Ovary (tissue), 9 donors: ENCODE data around the gene PYURF. TPM values are rescaled to one million over a fixed set of nuclear protein-coding genes. Genes with fewer than 3 reads are reported as not detected.

ENCODE experiments used
- DNase-seq, 5 donors: peaks; one replicate each; pipeline ENCODE4 v3.0.0-alpha.2; 2019 to 2020
- H3K27ac ChIP-seq, 2 donors: fragments of 200-600 bp; one replicate each; pipeline versions ENCODE4 v1.5.1 to v1.8.0; 2019 to 2022
- H3K27me3 ChIP-seq: fragments of 200-600 bp; one replicate; pipeline ENCODE4 v1.8.0; 2022
- H3K36me3 ChIP-seq: fragments of 200-600 bp; sonication (generic); one replicate; pipeline ENCODE4 v1.5.1; 2019
- H3K4me1 ChIP-seq: one replicate; pipeline ENCODE4 v1.8.1; 2013; ENCODE audit warnings: mild to moderate bottlenecking, moderate library complexity; ENCODE audit not compliant: insufficient read depth
- H3K4me3 ChIP-seq: fragments of 200-600 bp; sonication (generic); one replicate; pipeline ENCODE4 v1.5.1; 2017
- H3K9me3 ChIP-seq, 2 donors: fragments of 200-600 bp in 1 of 2; sonication (generic) in 1 of 2; one replicate each; pipeline versions ENCODE4 v1.5.1 to v1.8.1; 2013 to 2019; ENCODE audit warnings: mild to moderate bottlenecking in 1 of 2, moderate library complexity in 1 of 2
- CTCF ChIP-seq, 3 donors: fragments of 450-650 bp in 2 of 3; fragments of 200-600 bp in 1 of 3; IDR thresholded peaks; one replicate each; pipeline versions ENCODE4 v1.5.1 to v1.8.0; 2016 to 2022; ENCODE audit warnings: antibody characterized with exemption in 3 of 3, mild to moderate bottlenecking in 1 of 3
- EP300 ChIP-seq: sonication (generic); formaldehyde crosslinking; IDR thresholded peaks from one replicate; pipeline ENCODE4 v1.6.1; 2017; ENCODE audit warnings: antibody characterized with exemption
- POLR2A ChIP-seq: fragments of 450-650 bp; IDR thresholded peaks from one replicate; pipeline ENCODE4 v1.6.1; 2017; ENCODE audit warnings: antibody characterized with exemption, mild to moderate bottlenecking, moderate library complexity
- WGBS, 3 donors: extraction: QIAGEN DNeasy Blood & Tissue Kit in 1 of 3; methylation state at CpG; one replicate each; pipeline versions ENCODE4 v1.1.5 to v1.1.7; 2013 to 2017; 5-methylcytosine and 5-hydroxymethylcytosine counted together
- intact Hi-C, 4 donors: fragments of 100-400 bp; cut with DNase I; formaldehyde crosslinking; loops; one replicate each; pipeline versions ENCODE4 v1.11.0 to v1.15.1; 2022 to 2023
- polyA plus RNA-seq, 2 donors: library from polyadenylated mRNA; stranded (reverse); fragments of 200-250 nt in 1 of 2; fragments of 350-450 nt in 1 of 2; fragmentation: Illumina TruSeq in 1 of 2; extraction: RNeasy Lipid Tissue Mini Kit (QIAGEN cat#74804) in 1 of 2; gene quantifications; one replicate each; pipeline ENCODE4 v1.2.3, GENCODE V29; 2013 to 2014
- total RNA-seq, 7 donors: library from RNA; depleted of rRNA in 2 of 7; stranded (reverse); fragments of >200 nt in 2 of 7; fragmentation: NEBNext Ultra II Directional in 3 of 7; extraction: Animal tissue kit (Norgen Biotek cat#: 25700) in 3 of 7; gene quantifications; one replicate each; pipeline versions ENCODE4 v1.1.0 to v1.2.4, GENCODE V29; 2016 to 2023
- donor health status: DM: no; HTN: no; CAD: no; lungs with moderate emphysema.
- donor health status: DM: no; HTN: no; CAD: no.
- donor health status: Bipolar disorder and iron deficiency.
- donor health status: DM: yes; HTN: yes; CAD: no.
- donor health status: DM: no; HTN: no; CAD: no.
- donor health status: DM: yes; HTN: yes; CAD: no.

PYURF gene
- total and polyA plus RNA-seq, 9 donors = 69.8 to 106 (median 91.2) TPM

GRCh38 chr4:88531549-88531948, 8.0 kb upstream of the PYURF start:
- TF ChIP-seq EP300 (no peak), POLR2A (no peak), CTCF (IDR thresholded peaks at IDR 0.05) (no peak)
- no peak overlapping the region for H3K4me3 ChIP-seq
- H3K36me3 ChIP-seq = no peaks in the 10 kb centered on the region
- peaks cover under 1% of the 10 kb centered on the region for H3K4me1 ChIP-seq
- H3K9me3 ChIP-seq = no peaks in the 10 kb centered on the region
- intact Hi-C loops = loop anchor here in 2 of 4 donors (10.0 kb wide), 2 partner anchors 123 to 133 kb away; no protein-coding TSS in a partner anchor
- H3K27me3 ChIP-seq = no peaks in the 10 kb centered on the region
- no peak for DNase-seq
- H3K27ac ChIP-seq = no peak overlapping the region
- 47 to 49% (median 49%) methylated on average over 3 of the region's 3 CpGs for WGBS, 3 donors

GRCh38 chr4:88528861-88529260, 5.3 kb upstream of the PYURF start:
- DNase-seq = no peak
- Histone ChIP-seq H3K4me3 (no peak overlapping the region), H3K27me3 (no peaks in the 10 kb centered on the region), H3K36me3 (no peaks in the 10 kb centered on the region), H3K4me1 (peaks cover 6% of the 10 kb centered on the region), H3K27ac (no peak overlapping the region), H3K9me3 (no peaks in the 10 kb centered on the region)
- WGBS, 3 donors = 45 to 71% (median 54%) methylated on average over 3 of the region's 3 CpGs
- TF ChIP-seq POLR2A = no peak
- no peak for TF ChIP-seq EP300
- TF ChIP-seq CTCF (IDR thresholded peaks at IDR 0.05) = no peak
- intact Hi-C loops = loop anchor here in 2 of 4 donors (5.0 to 10.0 kb wide), 2 partner anchors 136 to 493 kb away; no protein-coding TSS in a partner anchor

GRCh38 chr4:88527787-88528186, 4.2 kb upstream of the PYURF start:
- no peak overlapping the region for H3K4me3 ChIP-seq
- H3K27ac ChIP-seq = no peak overlapping the region
- TF ChIP-seq CTCF (IDR thresholded peaks at IDR 0.05) = no peak
- no peak for TF ChIP-seq EP300
- no peak for TF ChIP-seq POLR2A
- no peaks in the 10 kb centered on the region for H3K36me3 ChIP-seq
- H3K9me3 ChIP-seq = no peaks in the 10 kb centered on the region
- no peak for DNase-seq
- H3K27me3 ChIP-seq = no peaks in the 10 kb centered on the region
- 93 to 94% (median 94%) methylated on average over 8 of the region's 8 CpGs for WGBS, 3 donors
- H3K4me1 ChIP-seq = peaks cover 6% of the 10 kb centered on the region
- intact Hi-C loops = loop anchor here in 2 of 4 donors (5.0 to 10.0 kb wide), 2 partner anchors 137 to 495 kb away; no protein-coding TSS in a partner anchor

GRCh38 chr4:88526221-88526815, 2.7 kb upstream of the PYURF start:
- Histone ChIP-seq H3K27me3 (no peaks in the 10 kb centered on the region), H3K9me3 (no peaks in the 10 kb centered on the region), H3K36me3 (no peaks in the 10 kb centered on the region), H3K27ac (no peak overlapping the region), H3K4me3 (no peak overlapping the region), H3K4me1 (peaks cover 6% of the 10 kb centered on the region)
- intact Hi-C loops = loop anchor here in 2 of 4 donors (5.0 to 10.0 kb wide), 2 partner anchors 138 to 496 kb away; no protein-coding TSS in a partner anchor
- 39 to 50% (median 45%) methylated on average over 1 of the region's 1 CpG for WGBS, 3 donors
- TF ChIP-seq CTCF (IDR thresholded peaks at IDR 0.05) = no peak
- no peak for TF ChIP-seq POLR2A
- no peak for TF ChIP-seq EP300
- no peak for DNase-seq
